HEK293T (cell line): Measurements from ENCODE around the gene PRR7.

ENCODE experiments used
- BHLHE40 ChIP-seq: fragments of 450-650 bp; IDR thresholded peaks from 2 replicates; pipeline ENCODE4 v1.6.1; 2016; ENCODE audit warnings: mild to moderate bottlenecking, moderate library complexity, borderline replicate concordance
- ELF4 ChIP-seq: fragments of 450-650 bp; IDR thresholded peaks from 2 replicates; pipeline ENCODE4 v1.6.1; 2017; ENCODE audit warnings: antibody characterized with exemption
- FOXA1 ChIP-seq: fragments of 450-650 bp; IDR thresholded peaks from 2 replicates; pipeline ENCODE4 v1.6.1; 2016; ENCODE audit warnings: mild to moderate bottlenecking
- FOXM1 ChIP-seq: fragments of 450-650 bp; IDR thresholded peaks from 2 replicates; pipeline ENCODE4 v1.6.1; 2017; ENCODE audit warnings: mild to moderate bottlenecking, borderline replicate concordance
- HDGF ChIP-seq: fragments of 450-650 bp; IDR thresholded peaks from 2 replicates; pipeline ENCODE4 v1.6.1; 2017; ENCODE audit warnings: antibody characterized with exemption, borderline replicate concordance
- NFRKB ChIP-seq: fragments of 450-650 bp; IDR thresholded peaks from 2 replicates; pipeline ENCODE4 v1.6.1; 2016; ENCODE audit warnings: mild to moderate bottlenecking, moderate library complexity
- SP1 ChIP-seq: fragments of 450-650 bp; IDR thresholded peaks from 2 replicates; pipeline ENCODE4 v1.6.1; 2017
- SUZ12 ChIP-seq: fragments of 450-650 bp; IDR thresholded peaks from 2 replicates; pipeline ENCODE4 v1.6.1; 2016; ENCODE audit warnings: mild to moderate bottlenecking
- TARDBP ChIP-seq: fragments of 450-650 bp; IDR thresholded peaks from 2 replicates; pipeline ENCODE4 v1.6.1; 2016

- TF ChIP-seq NFRKB (no peak), SP1 (no peak), TARDBP (no peak), FOXA1 (no peak), FOXM1 (no peak), SUZ12 (no peak), BHLHE40 (no peak), HDGF (no peak), ELF4 (no peak)
Measured at GRCh38 chr5:177470759-177471536, 24.3 kb downstream of the PRR7 start.
